HuH-7.5 (cell line): ENCODE results near the gene S100A13.
A peak's percentile ranks its signal among the peaks of the same experiment; 100 is the strongest.

Source experiments
- DNase-seq: peaks from one replicate; pipeline ENCODE4 v3.0.0; 2011; ENCODE audit warnings: low spot score

Gene S100A13

GRCh38 chr1:153627715-153628626 is 666 bp upstream of the S100A13 start, which contains the start of gene S100A1:
Gene S100A1, plus strand, starts transcription at chr1:153628434. Its CDS starts 2,088 bp downstream, at chr1:153630522.
- no peak for DNase-seq

- DNase-seq: no peak
Measured at GRCh38 chr1:153626477-153626903, 815 bp downstream of the S100A13 start.

GRCh38 chr1:153624965-153625611 is 2.2 kb downstream of the S100A13 start:
- no peak for DNase-seq

- no peak for DNase-seq
Measured at GRCh38 chr1:153623101-153623500, 4.2 kb downstream of the S100A13 start.

GRCh38 chr1:153619171-153619570 is 8.1 kb downstream of the S100A13 start:
- DNase-seq: no peak

- no peak for DNase-seq
Measured at GRCh38 chr1:153617663-153618062, 9.6 kb downstream of the S100A13 start.

- DNase-seq: no peak
Measured at GRCh38 chr1:153616917-153617311, 10.4 kb downstream of the S100A13 start.

- no peak for DNase-seq
Measured at GRCh38 chr1:153616144-153616916, 11.0 kb downstream of the S100A13 start, which contains the start of gene S100A14. Gene S100A14, minus strand, starts transcription at chr1:153616325. Its CDS starts 467 bp downstream, at chr1:153615858.

- DNase-seq: no peak
Measured at GRCh38 chr1:153615406-153615805, 11.9 kb downstream of the S100A13 start.

- DNase-seq: no peak
Measured at GRCh38 chr1:153614906-153615305, 12.4 kb downstream of the S100A13 start.

- no peak for DNase-seq
Measured at GRCh38 chr1:153614189-153614900, 13.0 kb downstream of the S100A13 start.

GRCh38 chr1:153613406-153613805 is 13.9 kb downstream of the S100A13 start:
- DNase-seq: no peak

GRCh38 chr1:153612755-153613331 is 14.5 kb downstream of the S100A13 start, which contains the start of gene S100A16:
Gene S100A16, minus strand, starts transcription at chr1:153613137. Its CDS starts 4,986 bp downstream, at chr1:153608151.
- DNase-seq: peak; percentile 80

GRCh38 chr1:153612111-153612754 is 15.1 kb downstream of the S100A13 start:
- DNase-seq: no peak

GRCh38 chr1:153611356-153611755 is 15.9 kb downstream of the S100A13 start:
- DNase-seq: no peak

GRCh38 chr1:153610811-153611301 is 16.4 kb downstream of the S100A13 start:
- DNase-seq: no peak

- no peak for DNase-seq
Measured at GRCh38 chr1:153610334-153610733, 17.0 kb downstream of the S100A13 start.

- no peak for DNase-seq
Measured at GRCh38 chr1:153609585-153609907, 17.8 kb downstream of the S100A13 start.

- no peak for DNase-seq
Measured at GRCh38 chr1:153608742-153609584, 18.3 kb downstream of the S100A13 start.
